IPS-20b (cell line): ENCODE data around the gene CCDC192.

Experiments used
- H3K27ac ChIP-seq: one replicate; pipeline ENCODE4 v1.5.1; 2013; ENCODE audit warnings: low read length
- H3K27me3 ChIP-seq: 2 replicates; pipeline ENCODE4 v1.6.1; 2013; ENCODE audit warnings: mild to moderate bottlenecking, low read length, inconsistent platforms; ENCODE audit not compliant: insufficient read depth
- H3K36me3 ChIP-seq: 2 replicates; pipeline ENCODE4 v1.6.1; 2013; ENCODE audit warnings: low read depth, mild to moderate bottlenecking, inconsistent platforms, low read length, moderate library complexity; ENCODE audit not compliant: insufficient read depth
- H3K4me1 ChIP-seq: 2 replicates; pipeline ENCODE4 v1.6.1; 2013; ENCODE audit warnings: mild to moderate bottlenecking, control low read depth, inconsistent platforms, low read length, moderate library complexity; ENCODE audit not compliant: insufficient read depth
- H3K4me3 ChIP-seq: 2 replicates; pipeline ENCODE4 v1.5.1; 2013; ENCODE audit warnings: mild to moderate bottlenecking, low read length, inconsistent platforms
- H3K9ac ChIP-seq: 2 replicates; pipeline ENCODE4 v1.6.1; 2013; ENCODE audit warnings: low read depth, mild to moderate bottlenecking, inconsistent platforms, low read length, moderate library complexity
- H3K9me3 ChIP-seq: 2 replicates; pipeline ENCODE4 v1.6.1; 2013; ENCODE audit warnings: mild to moderate bottlenecking, low read depth, low read length, inconsistent platforms; ENCODE audit not compliant: insufficient read depth

Gene CCDC192

DNA sequence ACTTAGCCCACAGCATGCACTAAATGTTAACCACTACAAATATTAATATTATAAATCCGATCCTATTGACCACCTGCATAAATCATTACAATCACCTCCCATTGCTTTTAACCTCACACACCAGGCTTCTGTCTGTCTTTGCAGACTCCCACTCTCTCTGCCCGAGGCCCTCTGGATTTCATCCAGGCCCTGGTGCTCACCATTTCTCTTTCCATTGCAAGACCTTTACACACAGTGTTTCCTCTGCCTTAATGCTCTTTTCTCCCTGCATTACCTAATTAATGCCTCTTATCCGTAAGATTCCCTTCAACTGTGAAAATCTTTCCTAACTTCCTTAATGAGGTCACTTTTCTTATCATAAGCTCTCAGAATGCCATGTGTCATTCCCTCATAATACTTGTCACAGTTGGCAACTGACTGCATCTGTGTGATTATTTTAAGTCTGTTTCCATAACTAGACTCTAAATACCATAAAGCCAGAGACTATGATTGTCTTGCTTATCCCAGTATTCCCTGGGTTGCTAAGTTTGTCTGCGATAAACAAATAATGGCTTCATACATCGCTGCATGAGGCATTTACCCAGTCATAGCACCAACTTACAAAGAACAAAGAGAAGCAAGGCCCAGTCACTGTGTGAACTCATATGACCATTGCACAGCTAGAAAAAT is 155.1 kb downstream of the CCDC192 start:
- H3K9me3 ChIP-seq: no peaks in the 10 kb centered on the region
- no peaks in the 10 kb centered on the region for H3K27me3 ChIP-seq
- no peak overlapping the region for H3K27ac ChIP-seq

GRCh38 chr5:127860291-127860690 is 157.1 kb downstream of the CCDC192 start:
- no peak overlapping the region for H3K27ac ChIP-seq
- no peak overlapping the region for H3K4me3 ChIP-seq
- H3K4me1 ChIP-seq: no peaks in the 10 kb centered on the region
- H3K36me3 ChIP-seq: no peaks in the 10 kb centered on the region
- no peaks in the 10 kb centered on the region for H3K27me3 ChIP-seq
- no peaks in the 10 kb centered on the region for H3K9me3 ChIP-seq
- H3K9ac ChIP-seq: no peak overlapping the region

More for the DNA sequence above, 155.1 kb downstream of the CCDC192 start:
- Histone ChIP-seq H3K4me1 (no peaks in the 10 kb centered on the region), H3K9ac (no peak overlapping the region), H3K4me3 (no peak overlapping the region), H3K36me3 (no peaks in the 10 kb centered on the region)

DNA sequence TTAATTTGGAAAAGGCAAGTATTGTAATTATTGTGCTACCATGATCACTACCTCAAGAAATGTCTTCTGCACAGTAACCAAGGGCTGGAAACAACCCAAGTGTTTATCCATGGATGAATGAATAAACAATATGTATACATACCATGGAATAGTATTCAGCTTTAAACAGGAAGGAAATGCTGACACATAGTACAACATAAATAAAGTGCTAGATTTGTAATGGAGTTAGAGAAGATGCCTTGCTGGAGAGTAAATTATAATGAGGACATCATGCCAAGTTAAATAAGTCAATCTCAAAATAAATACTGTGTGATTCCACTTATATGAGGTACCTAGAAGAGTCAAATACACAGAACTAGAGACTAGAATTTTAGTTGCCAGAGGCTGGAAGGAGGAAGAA is 160.0 kb downstream of the CCDC192 start:
- Histone ChIP-seq H3K27me3 (no peaks in the 10 kb centered on the region), H3K9me3 (no peaks in the 10 kb centered on the region), H3K4me3 (no peak overlapping the region), H3K4me1 (no peaks in the 10 kb centered on the region), H3K36me3 (no peaks in the 10 kb centered on the region), H3K9ac (no peak overlapping the region), H3K27ac (no peak overlapping the region)

GRCh38 chr5:127863610-127864395 is 160.6 kb downstream of the CCDC192 start:
- Histone ChIP-seq H3K4me3 (no peak overlapping the region), H3K9me3 (no peaks in the 10 kb centered on the region), H3K36me3 (no peaks in the 10 kb centered on the region), H3K27ac (no peak overlapping the region), H3K27me3 (no peaks in the 10 kb centered on the region), H3K9ac (no peak overlapping the region), H3K4me1 (no peaks in the 10 kb centered on the region)

- H3K27ac ChIP-seq: no peak overlapping the region
- no peaks in the 10 kb centered on the region for H3K36me3 ChIP-seq
- no peaks in the 10 kb centered on the region for H3K4me1 ChIP-seq
- H3K4me3 ChIP-seq: no peak overlapping the region
- no peaks in the 10 kb centered on the region for H3K27me3 ChIP-seq
- H3K9ac ChIP-seq: no peak overlapping the region
- H3K9me3 ChIP-seq: no peaks in the 10 kb centered on the region
Measured at GRCh38 chr5:127864511-127864910, 161.3 kb downstream of the CCDC192 start.

DNA sequence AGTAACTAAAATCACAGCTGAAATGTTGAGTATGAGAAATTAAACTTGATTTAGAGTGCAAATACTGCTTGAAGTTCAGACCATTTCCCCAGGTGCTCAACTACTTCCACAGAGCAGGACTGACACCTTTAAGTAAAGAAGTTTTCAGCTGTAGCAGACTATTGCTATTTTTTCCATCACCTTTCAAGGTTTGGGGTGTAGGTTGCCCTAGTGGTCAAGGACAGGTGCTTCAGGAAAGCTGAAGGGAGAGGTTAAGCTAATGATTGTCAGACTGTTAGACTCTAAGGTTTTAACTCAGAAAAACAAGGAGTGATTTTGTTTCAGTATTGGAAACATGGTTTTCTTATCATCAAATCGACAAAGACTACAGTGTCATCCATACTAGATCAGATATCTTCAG is 162.1 kb downstream of the CCDC192 start:
- Histone ChIP-seq H3K9ac (no peak overlapping the region), H3K27ac (no peak overlapping the region), H3K4me3 (no peak overlapping the region), H3K27me3 (no peaks in the 10 kb centered on the region), H3K4me1 (no peaks in the 10 kb centered on the region), H3K36me3 (no peaks in the 10 kb centered on the region), H3K9me3 (no peaks in the 10 kb centered on the region)

- H3K9ac ChIP-seq: no peak overlapping the region
- H3K4me3 ChIP-seq: no peak overlapping the region
- H3K36me3 ChIP-seq: no peaks in the 10 kb centered on the region
- H3K9me3 ChIP-seq: no peaks in the 10 kb centered on the region
- no peaks in the 10 kb centered on the region for H3K4me1 ChIP-seq
- H3K27me3 ChIP-seq: no peaks in the 10 kb centered on the region
- H3K27ac ChIP-seq: no peak overlapping the region
Measured at GRCh38 chr5:127867022-127867783, 164.0 kb downstream of the CCDC192 start.

- no peaks in the 10 kb centered on the region for H3K36me3 ChIP-seq
- H3K4me3 ChIP-seq: no peak overlapping the region
- H3K9me3 ChIP-seq: no peaks in the 10 kb centered on the region
- 0 out of 2 replicates have a peak, but pooled peaks cover 3% of the 10 kb centered on the region for H3K4me1 ChIP-seq
- no peak overlapping the region for H3K9ac ChIP-seq
- no peaks in the 10 kb centered on the region for H3K27me3 ChIP-seq
- no peak overlapping the region for H3K27ac ChIP-seq
Measured at GRCh38 chr5:127870914-127871313, 167.7 kb downstream of the CCDC192 start.

- 0 out of 2 replicates have a peak, but pooled peaks cover 3% of the 10 kb centered on the region for H3K4me1 ChIP-seq
- no peak overlapping the region for H3K4me3 ChIP-seq
- no peaks in the 10 kb centered on the region for H3K9me3 ChIP-seq
- no peak overlapping the region for H3K9ac ChIP-seq
- H3K27ac ChIP-seq: no peak overlapping the region
- H3K27me3 ChIP-seq: no peaks in the 10 kb centered on the region
- no peaks in the 10 kb centered on the region for H3K36me3 ChIP-seq
Measured at GRCh38 chr5:127871503-127872153, 168.4 kb downstream of the CCDC192 start.

DNA sequence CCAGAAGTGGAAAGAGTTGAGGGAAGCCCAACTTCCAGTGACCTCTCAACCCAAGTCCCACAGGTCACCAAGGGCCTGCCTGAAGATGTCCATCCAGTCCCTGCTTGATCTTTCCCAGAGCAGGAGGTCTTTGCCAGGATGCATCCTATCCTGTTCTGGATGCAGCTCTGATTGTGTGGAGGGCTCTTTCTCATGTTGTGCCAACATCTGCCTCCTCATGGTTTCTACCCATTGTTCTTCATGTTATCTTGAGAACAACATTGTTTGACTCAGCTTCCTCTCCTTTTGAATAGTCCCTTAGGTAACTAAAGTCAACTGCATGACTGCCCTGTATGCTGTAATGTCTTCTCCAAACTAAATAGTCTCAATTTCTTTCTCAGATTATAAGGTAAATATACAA is 169.3 kb downstream of the CCDC192 start:
- 0 out of 2 replicates have a peak, but pooled peaks cover 3% of the 10 kb centered on the region for H3K4me1 ChIP-seq
- no peak overlapping the region for H3K4me3 ChIP-seq
- no peak overlapping the region for H3K27ac ChIP-seq
- H3K27me3 ChIP-seq: no peaks in the 10 kb centered on the region
- no peaks in the 10 kb centered on the region for H3K9me3 ChIP-seq
- H3K9ac ChIP-seq: no peak overlapping the region
- no peaks in the 10 kb centered on the region for H3K36me3 ChIP-seq

DNA sequence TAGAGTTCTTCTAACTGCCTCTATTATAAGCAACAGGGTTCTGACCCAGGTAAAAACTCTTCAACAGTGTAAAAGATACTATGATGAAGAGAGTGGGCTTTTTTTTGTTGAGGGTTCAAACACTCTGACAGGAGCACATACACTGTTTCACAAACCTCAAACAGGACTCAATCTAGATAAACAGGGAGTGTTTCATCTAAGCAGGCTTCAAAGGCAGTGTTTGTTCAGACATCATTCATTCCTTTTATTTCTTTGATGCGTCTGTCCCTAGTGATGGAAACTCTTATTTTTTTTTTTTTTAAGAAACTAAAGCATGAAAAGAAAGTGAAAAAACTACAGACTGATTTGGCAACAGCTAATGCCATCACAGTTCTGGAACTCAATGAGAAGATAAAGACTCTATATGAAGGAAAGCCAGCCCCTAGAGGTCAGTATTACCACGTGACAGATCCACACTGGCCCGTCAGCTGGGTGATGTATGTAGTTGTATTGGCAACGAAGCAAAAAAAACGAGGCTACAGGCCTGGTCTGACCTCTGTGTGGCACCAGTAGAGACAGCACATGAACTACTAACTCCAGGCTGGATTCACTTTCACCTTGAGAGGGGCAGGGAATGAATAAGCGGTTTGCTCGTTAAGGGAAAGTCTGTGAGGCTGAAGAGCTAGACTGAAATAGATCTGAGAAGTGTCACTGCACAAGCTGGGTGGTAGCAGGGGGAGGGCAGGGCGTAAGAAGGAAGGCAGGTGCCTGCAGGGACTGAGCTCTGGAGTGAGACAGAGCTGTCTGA is 172.2 kb downstream of the CCDC192 start:
- Histone ChIP-seq H3K9ac (no peak overlapping the region), H3K36me3 (no peaks in the 10 kb centered on the region), H3K9me3 (no peaks in the 10 kb centered on the region), H3K27ac (no peak overlapping the region), H3K4me3 (no peak overlapping the region), H3K27me3 (no peaks in the 10 kb centered on the region), H3K4me1 (0 out of 2 replicates have a peak, but pooled peaks cover 3% of the 10 kb centered on the region)
